Panc1 (cell line): ENCODE data around the gene POMGNT1.

Experiments used
- POLR2AphosphoS5 ChIP-seq: IDR thresholded peaks from 2 replicates; pipeline ENCODE4 v1.6.1; 2012; ENCODE audit warnings: mild to moderate bottlenecking, low read depth, low read length, moderate library complexity
- SIN3A ChIP-seq: IDR thresholded peaks from 2 replicates; pipeline ENCODE4 v1.6.1; 2012; ENCODE audit warnings: low read depth, mild to moderate bottlenecking, low read length, moderate library complexity, borderline replicate concordance; ENCODE audit not compliant: insufficient read depth
- TCF7L2 ChIP-seq: IDR thresholded peaks from 2 replicates; pipeline ENCODE4 v1.6.1; 2011; ENCODE audit warnings: mild to moderate bottlenecking, low read depth, low read length, inconsistent platforms
- TF ChIP-seq, protein P1 (sequence below): fragments of 450-650 bp; IDR thresholded peaks from 2 replicates; pipeline ENCODE4 v1.5.1; 2017; ENCODE audit warnings: mild to moderate bottlenecking
- TF ChIP-seq, protein P2 (sequence below), 2 experiments: IDR thresholded peaks; 2 replicates each; pipeline ENCODE4 v1.6.1; 2011 to 2012; ENCODE audit warnings: low read depth in 2 of 2, control low read depth in 1 of 2, low read length in 1 of 2, mild to moderate bottlenecking in 1 of 2, moderate library complexity in 1 of 2; ENCODE audit not compliant: insufficient read depth in 1 of 2

- TF ChIP-seq, protein P1, sequence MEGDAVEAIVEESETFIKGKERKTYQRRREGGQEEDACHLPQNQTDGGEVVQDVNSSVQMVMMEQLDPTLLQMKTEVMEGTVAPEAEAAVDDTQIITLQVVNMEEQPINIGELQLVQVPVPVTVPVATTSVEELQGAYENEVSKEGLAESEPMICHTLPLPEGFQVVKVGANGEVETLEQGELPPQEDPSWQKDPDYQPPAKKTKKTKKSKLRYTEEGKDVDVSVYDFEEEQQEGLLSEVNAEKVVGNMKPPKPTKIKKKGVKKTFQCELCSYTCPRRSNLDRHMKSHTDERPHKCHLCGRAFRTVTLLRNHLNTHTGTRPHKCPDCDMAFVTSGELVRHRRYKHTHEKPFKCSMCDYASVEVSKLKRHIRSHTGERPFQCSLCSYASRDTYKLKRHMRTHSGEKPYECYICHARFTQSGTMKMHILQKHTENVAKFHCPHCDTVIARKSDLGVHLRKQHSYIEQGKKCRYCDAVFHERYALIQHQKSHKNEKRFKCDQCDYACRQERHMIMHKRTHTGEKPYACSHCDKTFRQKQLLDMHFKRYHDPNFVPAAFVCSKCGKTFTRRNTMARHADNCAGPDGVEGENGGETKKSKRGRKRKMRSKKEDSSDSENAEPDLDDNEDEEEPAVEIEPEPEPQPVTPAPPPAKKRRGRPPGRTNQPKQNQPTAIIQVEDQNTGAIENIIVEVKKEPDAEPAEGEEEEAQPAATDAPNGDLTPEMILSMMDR: no peak
- TF ChIP-seq TCF7L2 (no peak), POLR2AphosphoS5 (no peak), SIN3A (no peak)
- TF ChIP-seq, protein P2, sequence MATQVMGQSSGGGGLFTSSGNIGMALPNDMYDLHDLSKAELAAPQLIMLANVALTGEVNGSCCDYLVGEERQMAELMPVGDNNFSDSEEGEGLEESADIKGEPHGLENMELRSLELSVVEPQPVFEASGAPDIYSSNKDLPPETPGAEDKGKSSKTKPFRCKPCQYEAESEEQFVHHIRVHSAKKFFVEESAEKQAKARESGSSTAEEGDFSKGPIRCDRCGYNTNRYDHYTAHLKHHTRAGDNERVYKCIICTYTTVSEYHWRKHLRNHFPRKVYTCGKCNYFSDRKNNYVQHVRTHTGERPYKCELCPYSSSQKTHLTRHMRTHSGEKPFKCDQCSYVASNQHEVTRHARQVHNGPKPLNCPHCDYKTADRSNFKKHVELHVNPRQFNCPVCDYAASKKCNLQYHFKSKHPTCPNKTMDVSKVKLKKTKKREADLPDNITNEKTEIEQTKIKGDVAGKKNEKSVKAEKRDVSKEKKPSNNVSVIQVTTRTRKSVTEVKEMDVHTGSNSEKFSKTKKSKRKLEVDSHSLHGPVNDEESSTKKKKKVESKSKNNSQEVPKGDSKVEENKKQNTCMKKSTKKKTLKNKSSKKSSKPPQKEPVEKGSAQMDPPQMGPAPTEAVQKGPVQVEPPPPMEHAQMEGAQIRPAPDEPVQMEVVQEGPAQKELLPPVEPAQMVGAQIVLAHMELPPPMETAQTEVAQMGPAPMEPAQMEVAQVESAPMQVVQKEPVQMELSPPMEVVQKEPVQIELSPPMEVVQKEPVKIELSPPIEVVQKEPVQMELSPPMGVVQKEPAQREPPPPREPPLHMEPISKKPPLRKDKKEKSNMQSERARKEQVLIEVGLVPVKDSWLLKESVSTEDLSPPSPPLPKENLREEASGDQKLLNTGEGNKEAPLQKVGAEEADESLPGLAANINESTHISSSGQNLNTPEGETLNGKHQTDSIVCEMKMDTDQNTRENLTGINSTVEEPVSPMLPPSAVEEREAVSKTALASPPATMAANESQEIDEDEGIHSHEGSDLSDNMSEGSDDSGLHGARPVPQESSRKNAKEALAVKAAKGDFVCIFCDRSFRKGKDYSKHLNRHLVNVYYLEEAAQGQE (IDR thresholded peaks at IDR 0.05; ENCODE audit: insufficient read depth in 1 of 2, low read depth in 2 of 2, low read length in 1 of 2): no peak
Measured at GRCh38 chr1:46199233-46199749, 1.1 kb upstream of the POMGNT1 start.
